Body of pancreas (tissue), 4 donors: ENCODE data around the gene ZBTB38. TPM values are rescaled to one million over a fixed set of nuclear protein-coding genes. Genes with fewer than 3 reads are reported as not detected.

Experiments used
- ATAC-seq: fragments of 150-250 bp; one replicate; pipeline ENCODE4 v1.9.1; 2016
- DNase-seq, 4 donors: peaks; one replicate each; pipeline ENCODE4 v3.0.0-alpha.2; 2019
- H3K27ac ChIP-seq, 4 donors: fragments of 200-600 bp; sonication (generic); 1 replicate in 3 of 4; 2 replicates in 1 of 4; pipeline versions ENCODE4 v1.5.1 to v1.6.1; 2016 to 2019; ENCODE audit warnings: mild to moderate bottlenecking in 1 of 4, mixed read lengths in 1 of 4, moderate library complexity in 1 of 4
- H3K27me3 ChIP-seq, 2 donors: fragments of 200-600 bp; sonication (generic); one replicate each; pipeline ENCODE4 v1.6.0; 2016; ENCODE audit warnings: mild to moderate bottlenecking in 1 of 2
- H3K36me3 ChIP-seq, 2 donors: fragments of 200-600 bp; sonication (generic); replicated peaks in 1 of 2; 2 replicates each; pipeline ENCODE4 v1.5.1; 2016; ENCODE audit warnings: low read depth in 2 of 2; ENCODE audit not compliant: insufficient read depth in 1 of 2
- H3K4me1 ChIP-seq: fragments of 200-600 bp; sonication (generic); one replicate; pipeline ENCODE4 v1.6.0; 2016
- H3K4me3 ChIP-seq, 2 donors: fragments of 200-600 bp; sonication (generic); 1 replicate in 1 of 2; 2 replicates in 1 of 2; pipeline ENCODE4 v1.5.1; 2016 to 2019
- H3K9me3 ChIP-seq, 3 donors: fragments of 200-600 bp; sonication (generic); 1 replicate in 2 of 3; 2 replicates in 1 of 3; pipeline ENCODE4 v1.5.1; 2016
- POLR2A ChIP-seq, 3 donors: fragments of 450-650 bp; IDR thresholded peaks; one replicate each; pipeline ENCODE4 v1.6.1; 2016; ENCODE audit warnings: antibody characterized with exemption in 3 of 3, mild to moderate bottlenecking in 2 of 3
- WGBS, 2 donors: methylation state at CpG; one replicate each; pipeline ENCODE4 v1.1.5; 2017; 5-methylcytosine and 5-hydroxymethylcytosine counted together
- intact Hi-C: fragments of 100-400 bp; cut with DNase I; formaldehyde crosslinking; loops from one replicate; pipeline ENCODE4 v1.15.1; 2023
- total RNA-seq, 2 donors: library from RNA; depleted of rRNA; stranded (reverse); fragments of >200 nt; gene quantifications; one replicate each; pipeline ENCODE4 v1.1.0, GENCODE V29; 2016
- TF ChIP-seq, protein P1 (sequence below), 7 experiments: fragments of 450-650 bp in 4 of 7; fragments of 200-600 bp in 3 of 7; sonication (generic) in 3 of 7; IDR thresholded peaks; one replicate each; pipeline ENCODE4 v1.5.1; 2016 to 2019; ENCODE audit warnings: antibody characterized with exemption in 7 of 7

ZBTB38 gene
- total RNA-seq, 2 donors from 2014 or later: 48.5 to 60.4 TPM

DNA sequence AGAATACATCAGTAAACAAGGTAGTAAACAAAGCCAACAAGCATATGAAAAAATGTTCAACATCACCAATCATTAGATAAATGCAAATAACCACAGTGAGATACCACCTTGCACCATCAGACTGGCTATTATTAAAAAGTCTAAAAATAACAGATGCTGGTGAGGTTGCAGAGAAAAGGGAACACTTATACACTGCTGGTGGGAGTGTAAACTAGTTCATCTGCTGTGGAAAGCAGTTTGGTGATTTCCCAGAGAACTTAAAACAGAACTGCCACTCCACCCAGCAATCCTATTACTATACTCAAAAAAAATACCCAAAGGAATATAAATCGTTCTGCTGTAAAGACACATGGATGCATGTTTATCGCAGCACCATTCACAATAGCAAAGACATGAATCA is 30.3 kb upstream of the ZBTB38 start:
- DNase-seq (no peak), ATAC-seq (no peak)
- Histone ChIP-seq H3K4me1 (no peaks in the 10 kb centered on the region), H3K4me3 (no peak overlapping the region), H3K9me3 (no peaks in the 10 kb centered on the region), H3K27ac (no peak overlapping the region), H3K27me3 (no peaks in the 10 kb centered on the region), H3K36me3 (no peaks in the 10 kb centered on the region)
- 84% methylated on average over 2 of the region's 2 CpGs for WGBS, 2 donors
- intact Hi-C loops: no loop called here
- TF ChIP-seq, protein P1, sequence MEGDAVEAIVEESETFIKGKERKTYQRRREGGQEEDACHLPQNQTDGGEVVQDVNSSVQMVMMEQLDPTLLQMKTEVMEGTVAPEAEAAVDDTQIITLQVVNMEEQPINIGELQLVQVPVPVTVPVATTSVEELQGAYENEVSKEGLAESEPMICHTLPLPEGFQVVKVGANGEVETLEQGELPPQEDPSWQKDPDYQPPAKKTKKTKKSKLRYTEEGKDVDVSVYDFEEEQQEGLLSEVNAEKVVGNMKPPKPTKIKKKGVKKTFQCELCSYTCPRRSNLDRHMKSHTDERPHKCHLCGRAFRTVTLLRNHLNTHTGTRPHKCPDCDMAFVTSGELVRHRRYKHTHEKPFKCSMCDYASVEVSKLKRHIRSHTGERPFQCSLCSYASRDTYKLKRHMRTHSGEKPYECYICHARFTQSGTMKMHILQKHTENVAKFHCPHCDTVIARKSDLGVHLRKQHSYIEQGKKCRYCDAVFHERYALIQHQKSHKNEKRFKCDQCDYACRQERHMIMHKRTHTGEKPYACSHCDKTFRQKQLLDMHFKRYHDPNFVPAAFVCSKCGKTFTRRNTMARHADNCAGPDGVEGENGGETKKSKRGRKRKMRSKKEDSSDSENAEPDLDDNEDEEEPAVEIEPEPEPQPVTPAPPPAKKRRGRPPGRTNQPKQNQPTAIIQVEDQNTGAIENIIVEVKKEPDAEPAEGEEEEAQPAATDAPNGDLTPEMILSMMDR (IDR thresholded peaks at IDR 0.05): no peak
- no peak for TF ChIP-seq POLR2A (IDR thresholded peaks at IDR 0.05)

DNA sequence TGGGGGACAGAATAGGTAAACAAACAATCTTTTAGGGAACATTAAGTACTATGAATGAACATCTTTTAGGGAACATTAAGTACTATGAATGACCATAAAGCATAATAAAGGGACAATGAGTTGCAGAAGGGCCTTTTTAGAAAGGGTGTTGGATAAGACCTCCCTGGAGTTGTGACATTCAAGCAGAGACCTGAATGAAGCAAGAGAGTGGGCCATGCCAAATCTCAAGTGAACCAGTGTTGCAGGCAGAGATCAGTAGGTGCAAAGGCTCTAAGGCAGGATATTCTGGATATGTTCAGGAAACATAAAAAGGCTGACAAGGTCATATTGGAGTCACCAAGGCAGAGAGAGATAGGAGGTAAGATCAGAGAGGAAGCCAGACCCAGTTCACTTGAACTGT is 29.4 kb upstream of the ZBTB38 start:
- no peaks in the 10 kb centered on the region for H3K27me3 ChIP-seq
- no peak for ATAC-seq
- intact Hi-C loops: no loop called here
- no peak overlapping the region for H3K4me3 ChIP-seq
- H3K9me3 ChIP-seq: no peaks in the 10 kb centered on the region
- H3K36me3 ChIP-seq: no peaks in the 10 kb centered on the region
- H3K4me1 ChIP-seq: no peaks in the 10 kb centered on the region
- no peak overlapping the region for H3K27ac ChIP-seq
- no peak for TF ChIP-seq POLR2A (IDR thresholded peaks at IDR 0.05)
- TF ChIP-seq, protein P1 (IDR thresholded peaks at IDR 0.05): no peak
- no peak for DNase-seq

DNA sequence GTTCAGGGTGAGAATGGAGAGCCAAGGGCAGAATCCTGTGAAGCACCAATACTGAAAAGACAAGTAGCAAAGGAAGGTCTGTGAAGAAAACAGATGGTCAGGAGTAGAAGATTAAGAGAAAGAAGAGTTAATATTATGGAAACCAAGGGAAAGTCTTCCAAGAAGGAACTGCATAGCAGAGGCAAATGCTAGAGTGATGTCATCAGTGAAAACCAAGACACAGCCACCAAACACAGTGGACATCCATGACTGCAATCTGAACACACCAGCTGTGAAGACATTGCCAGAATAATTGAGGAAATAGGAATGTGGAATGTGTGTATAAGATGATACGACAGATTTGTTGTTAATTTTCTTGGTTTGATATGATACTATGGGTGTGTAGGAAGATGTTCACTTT is 26.8 kb upstream of the ZBTB38 start:
- TF ChIP-seq, protein P1 (IDR thresholded peaks at IDR 0.05): no peak
- TF ChIP-seq POLR2A (IDR thresholded peaks at IDR 0.05): no peak
- no peak for DNase-seq
- Histone ChIP-seq H3K4me3 (no peak overlapping the region), H3K36me3 (no peaks in the 10 kb centered on the region), H3K27me3 (no peaks in the 10 kb centered on the region), H3K9me3 (no peaks in the 10 kb centered on the region), H3K4me1 (no peaks in the 10 kb centered on the region), H3K27ac (no peak overlapping the region)
- WGBS, 2 donors: 93 to 94% methylated on average over 1 of the region's 1 CpG
- intact Hi-C loops: no loop called here
- ATAC-seq: no peak

DNA sequence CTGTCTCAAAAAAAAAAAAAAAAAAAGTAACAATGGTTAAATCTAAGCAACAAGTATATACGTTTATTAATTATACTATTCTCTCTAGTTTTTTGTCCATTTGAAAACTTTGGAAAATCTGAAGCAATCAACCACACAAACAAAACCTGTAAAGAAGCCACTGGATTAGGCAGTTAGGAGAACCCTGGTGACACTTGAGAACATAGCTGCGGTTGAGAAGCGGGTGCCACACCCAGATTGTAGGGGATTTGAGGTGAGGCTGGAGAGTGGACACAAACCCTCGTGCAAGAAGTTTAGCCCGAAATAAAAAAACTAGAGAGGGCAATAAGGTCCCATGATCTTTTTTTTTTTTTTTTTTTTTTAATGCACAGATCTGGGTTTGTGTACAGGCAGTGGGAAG is 25.9 kb upstream of the ZBTB38 start:
- no peaks in the 10 kb centered on the region for H3K4me1 ChIP-seq
- TF ChIP-seq, protein P1 (IDR thresholded peaks at IDR 0.05): no peak
- no peak for TF ChIP-seq POLR2A (IDR thresholded peaks at IDR 0.05)
- no peak overlapping the region for H3K27ac ChIP-seq
- intact Hi-C loops: no loop called here
- WGBS, 2 donors: 75 to 81% methylated on average over 5 of the region's 5 CpGs
- no peaks in the 10 kb centered on the region for H3K27me3 ChIP-seq
- no peaks in the 10 kb centered on the region for H3K9me3 ChIP-seq
- H3K4me3 ChIP-seq: no peak overlapping the region
- no peak for ATAC-seq
- H3K36me3 ChIP-seq: no peaks in the 10 kb centered on the region
- DNase-seq: no peak

DNA sequence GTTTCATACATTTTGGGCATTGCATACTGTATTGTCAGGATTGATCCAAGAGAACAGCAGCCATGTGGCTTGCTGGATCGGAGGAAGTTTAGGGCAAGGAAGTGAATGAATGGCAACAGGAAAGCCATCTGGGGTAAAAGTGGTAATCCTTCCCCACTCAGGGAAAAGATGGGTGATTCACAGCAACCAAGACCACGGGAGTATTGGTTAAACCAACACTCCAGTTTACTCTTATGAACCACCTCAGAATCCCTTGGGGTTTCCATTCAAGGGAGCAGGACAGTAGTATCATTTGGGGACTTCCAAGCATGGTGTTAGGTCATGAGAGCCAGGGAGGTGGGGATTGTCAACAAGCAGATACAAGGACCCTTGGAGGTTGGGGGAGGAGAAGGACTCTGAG is 25.2 kb upstream of the ZBTB38 start:
- ATAC-seq (no peak), DNase-seq (no peak)
- Histone ChIP-seq H3K4me1 (no peaks in the 10 kb centered on the region), H3K27ac (no peak overlapping the region), H3K36me3 (no peaks in the 10 kb centered on the region), H3K9me3 (no peaks in the 10 kb centered on the region), H3K4me3 (no peak overlapping the region), H3K27me3 (no peaks in the 10 kb centered on the region)
- no peak for TF ChIP-seq POLR2A (IDR thresholded peaks at IDR 0.05)
- TF ChIP-seq, protein P1 (IDR thresholded peaks at IDR 0.05): no peak
- WGBS, 2 donors: 50 to 81% methylated on average over 2 of the region's 2 CpGs
- intact Hi-C loops: no loop called here
